ENCODE data around the gene MKRN2. TPM values are rescaled to one million over a fixed set of nuclear protein-coding genes. Genes with fewer than 3 reads are reported as not detected.
"Not testable (repeated sequence)": the region's sequence is repeated elsewhere in the genome, so short reads cannot be mapped to it uniquely, and the experiment has no call there.

MKRN2 gene
- total and polyA plus RNA-seq, 2 experiments from 2014 or later = 41.6 to 43.7 TPM

GRCh38 chr3:12527757-12528143, 29.1 kb upstream of the MKRN2 start:
- Histone ChIP-seq H3K4me2 (ENCODE audit: unreplicated experiment) (no peak overlapping the region), H3K9me2 (ENCODE audit: insufficient read depth) (no peaks in the 10 kb centered on the region), H3K4me1 (ENCODE audit: insufficient read depth) (no peaks in the 10 kb centered on the region), H3K9ac (no peak overlapping the region), H3K79me2 (ENCODE audit: insufficient read depth) (no peaks in the 10 kb centered on the region), H3K27me3 (replicated peaks; ENCODE audit: insufficient read depth) (no peaks in the 10 kb centered on the region), H3K9me3 (ENCODE audit: low read depth) (no peaks in the 10 kb centered on the region), H3F3A (ENCODE audit: insufficient read depth) (no peaks in the 10 kb centered on the region), H2AFZ (no peak overlapping the region), H4K20me1 (ENCODE audit: insufficient read depth) (no peaks in the 10 kb centered on the region), H3K36me3 (ENCODE audit: low read depth) (no peaks in the 10 kb centered on the region), H3K27ac (no peak overlapping the region), H3K4me3 (no peak overlapping the region)
- 93% methylated on average over 3 of the region's 3 CpGs for WGBS, 2 experiments (ENCODE audit: low coverage in 1 of 2, low lambda C conversion rate in 2 of 2, missing lambda C conversion rate in 2 of 2)
- in situ Hi-C loops (cut with MboI) = no loop called here
- TF ChIP-seq EZH2 (IDR thresholded peaks at IDR 0.05; ENCODE audit: insufficient read depth, poor library complexity, severe bottlenecking) (no peak), EZH2phosphoT487 (IDR thresholded peaks at IDR 0.05; ENCODE audit: insufficient read depth, low read depth) (no peak)
- no peak for DNase-seq

- no peaks in the 10 kb centered on the region for H3F3A ChIP-seq (ENCODE audit: insufficient read depth)
- H2AFZ ChIP-seq = no peak overlapping the region
- H3K36me3 ChIP-seq (ENCODE audit: low read depth) = no peaks in the 10 kb centered on the region
- no peak overlapping the region for H3K27ac ChIP-seq
- no peaks in the 10 kb centered on the region for H3K27me3 ChIP-seq (replicated peaks; ENCODE audit: insufficient read depth)
- WGBS, 2 experiments (ENCODE audit: low coverage in 1 of 2, low lambda C conversion rate in 2 of 2, missing lambda C conversion rate in 2 of 2) = 84 to 88% methylated on average over 5 of the region's 5 CpGs
- no peak overlapping the region for H3K4me3 ChIP-seq
- in situ Hi-C loops (cut with MboI) = no loop called here
- DNase-seq = no peak
- TF ChIP-seq EZH2 (IDR thresholded peaks at IDR 0.05; ENCODE audit: insufficient read depth, poor library complexity, severe bottlenecking) = no peak
- no peak for TF ChIP-seq EZH2phosphoT487 (IDR thresholded peaks at IDR 0.05; ENCODE audit: insufficient read depth, low read depth)
- H3K9me2 ChIP-seq (ENCODE audit: insufficient read depth) = no peaks in the 10 kb centered on the region
- H4K20me1 ChIP-seq (ENCODE audit: insufficient read depth) = no peaks in the 10 kb centered on the region
- H3K9me3 ChIP-seq (ENCODE audit: low read depth) = no peaks in the 10 kb centered on the region
- H3K9ac ChIP-seq = no peak overlapping the region
- H3K79me2 ChIP-seq (ENCODE audit: insufficient read depth) = no peaks in the 10 kb centered on the region
- no peak overlapping the region for H3K4me2 ChIP-seq (ENCODE audit: unreplicated experiment)
- no peaks in the 10 kb centered on the region for H3K4me1 ChIP-seq (ENCODE audit: insufficient read depth)
These were observed 24.7 kb upstream of the MKRN2 start for GRCh38 chr3:12532182-12532581.

- no peak for DNase-seq
These were observed 20.5 kb upstream of the MKRN2 start for GRCh38 chr3:12536423-12536822.

DNA sequence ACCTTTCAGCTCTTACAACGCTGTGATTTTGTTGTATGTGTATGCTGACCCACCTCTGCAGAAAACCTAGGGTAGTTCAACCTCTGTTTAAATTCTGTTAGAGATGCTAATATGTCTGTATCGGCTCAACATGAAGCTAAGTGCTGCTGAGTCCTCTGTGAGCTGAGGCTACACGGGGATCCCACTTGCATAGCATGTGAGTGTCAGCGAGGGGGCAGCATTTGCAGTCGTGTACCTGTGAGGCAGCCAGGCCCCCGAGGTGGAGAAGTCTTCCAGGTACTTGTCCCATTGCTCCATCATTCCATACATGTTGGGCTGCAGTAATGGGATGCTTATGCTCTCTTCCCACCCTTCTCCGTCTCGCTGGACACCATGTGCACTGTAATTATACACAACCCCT, 15.3 kb upstream of the MKRN2 start:
- Histone ChIP-seq H2AFZ (no peak overlapping the region), H3K9me2 (ENCODE audit: insufficient read depth) (no peaks in the 10 kb centered on the region), H3K9ac (no peak overlapping the region), H3K79me2 (ENCODE audit: insufficient read depth) (no peaks in the 10 kb centered on the region), H3K36me3 (ENCODE audit: low read depth) (no peaks in the 10 kb centered on the region), H3K27ac (no peak overlapping the region), H3K4me2 (ENCODE audit: unreplicated experiment) (no peak overlapping the region), H3F3A (ENCODE audit: insufficient read depth) (no peaks in the 10 kb centered on the region), H4K20me1 (ENCODE audit: insufficient read depth) (no peaks in the 10 kb centered on the region), H3K27me3 (replicated peaks; ENCODE audit: insufficient read depth) (no peaks in the 10 kb centered on the region), H3K9me3 (ENCODE audit: low read depth) (no peaks in the 10 kb centered on the region), H3K4me1 (ENCODE audit: insufficient read depth) (no peaks in the 10 kb centered on the region), H3K4me3 (no peak overlapping the region)
- in situ Hi-C loops (cut with MboI) = no loop called here
- TF ChIP-seq EZH2 (IDR thresholded peaks at IDR 0.05; ENCODE audit: insufficient read depth, poor library complexity, severe bottlenecking) = no peak
- no peak for TF ChIP-seq EZH2phosphoT487 (IDR thresholded peaks at IDR 0.05; ENCODE audit: insufficient read depth, low read depth)
- no peak for DNase-seq
- 72 to 78% methylated on average over 8 of the region's 8 CpGs for WGBS, 2 experiments (ENCODE audit: low coverage in 1 of 2, low lambda C conversion rate in 2 of 2, missing lambda C conversion rate in 2 of 2)

More at GRCh38 chr3:12536423-12536822, 20.5 kb upstream of the MKRN2 start:
- Histone ChIP-seq H3K36me3 (ENCODE audit: low read depth) (no peaks in the 10 kb centered on the region), H3F3A (ENCODE audit: insufficient read depth) (no peaks in the 10 kb centered on the region), H3K27me3 (replicated peaks; ENCODE audit: insufficient read depth) (no peaks in the 10 kb centered on the region), H3K4me2 (ENCODE audit: unreplicated experiment) (no peak overlapping the region), H3K4me1 (ENCODE audit: insufficient read depth) (no peaks in the 10 kb centered on the region), H3K27ac (no peak overlapping the region), H2AFZ (no peak overlapping the region), H3K4me3 (no peak overlapping the region), H3K79me2 (ENCODE audit: insufficient read depth) (no peaks in the 10 kb centered on the region), H3K9ac (no peak overlapping the region), H3K9me2 (ENCODE audit: insufficient read depth) (no peaks in the 10 kb centered on the region), H3K9me3 (ENCODE audit: low read depth) (no peaks in the 10 kb centered on the region), H4K20me1 (ENCODE audit: insufficient read depth) (no peaks in the 10 kb centered on the region)
- in situ Hi-C loops (cut with MboI) = no loop called here
- WGBS, 2 experiments (ENCODE audit: low coverage in 1 of 2, low lambda C conversion rate in 2 of 2, missing lambda C conversion rate in 2 of 2) = 87 to 92% methylated on average over 6 of the region's 6 CpGs
- no peak for TF ChIP-seq EZH2phosphoT487 (IDR thresholded peaks at IDR 0.05; ENCODE audit: insufficient read depth, low read depth)

DNA sequence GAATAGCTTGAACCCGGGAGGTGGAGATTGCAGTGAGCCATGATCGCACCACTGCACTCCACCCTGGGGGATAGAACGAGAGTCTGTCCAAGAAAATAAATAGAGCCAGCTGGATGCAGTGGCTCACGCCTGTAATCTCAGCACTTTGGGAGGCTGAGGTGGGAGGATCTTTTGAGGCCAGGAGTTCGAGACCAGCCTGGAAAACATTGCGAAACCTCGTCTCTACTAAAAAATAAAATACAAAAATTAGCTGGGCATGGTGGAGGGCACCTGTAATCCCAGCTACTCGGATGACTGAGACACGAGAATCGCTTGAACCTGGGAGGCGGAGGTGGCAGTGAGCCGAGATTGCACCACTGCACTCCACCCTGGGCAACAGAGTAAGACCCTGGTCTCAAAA, 13.4 kb upstream of the MKRN2 start:
- H3K4me1 ChIP-seq (ENCODE audit: insufficient read depth); H3K27me3 ChIP-seq (replicated peaks; ENCODE audit: insufficient read depth); DNase-seq; H3F3A ChIP-seq (ENCODE audit: insufficient read depth); H3K79me2 ChIP-seq (ENCODE audit: insufficient read depth); H3K9me2 ChIP-seq (ENCODE audit: insufficient read depth); H3K36me3 ChIP-seq (ENCODE audit: low read depth); H3K27ac ChIP-seq; H3K9ac ChIP-seq; H4K20me1 ChIP-seq (ENCODE audit: insufficient read depth); H2AFZ ChIP-seq; H3K9me3 ChIP-seq (ENCODE audit: low read depth); H3K4me3 ChIP-seq; H3K4me2 ChIP-seq (ENCODE audit: unreplicated experiment); in situ Hi-C loops (cut with MboI): not testable (repeated sequence)
- WGBS, 2 experiments (ENCODE audit: low coverage in 1 of 2, low lambda C conversion rate in 2 of 2, missing lambda C conversion rate in 2 of 2) = 69 to 78% methylated on average over 12 of the region's 12 CpGs
